GM19452 (cell line): Measurements from ENCODE around the gene CACNG1.
A peak's percentile ranks its signal among the peaks of the same experiment; 100 is the strongest.
"Not testable (repeated sequence)": the region's sequence is repeated elsewhere in the genome, so short reads cannot be mapped to it uniquely, and the experiment has no call there.

ENCODE experiments used
- ATAC-seq: cut with Tn5 transposase; IDR thresholded peaks from one replicate; pipeline ENCODE4 v1.9.1; 2021; ENCODE audit not compliant: unreplicated experiment

Gene CACNG1

DNA sequence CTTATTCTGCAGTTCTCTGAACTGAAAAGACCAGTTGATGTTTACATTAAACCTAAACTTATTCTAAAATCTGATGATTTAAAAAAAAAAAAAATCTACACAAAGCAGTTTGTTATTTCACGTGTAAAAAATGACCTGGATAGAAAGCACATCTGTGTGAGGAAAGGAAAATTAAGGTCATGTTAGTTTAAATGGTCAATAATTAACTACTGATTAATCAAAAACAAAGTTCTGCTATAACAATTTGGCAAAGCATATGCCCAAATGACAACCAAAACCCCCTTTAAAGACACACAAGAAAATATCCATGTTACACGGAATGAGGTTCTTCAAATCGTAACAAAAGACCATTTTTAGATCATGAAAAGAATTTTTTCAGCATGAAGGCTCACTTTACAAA, 30.4 kb downstream of the CACNG1 start:
- no peak for ATAC-seq

DNA sequence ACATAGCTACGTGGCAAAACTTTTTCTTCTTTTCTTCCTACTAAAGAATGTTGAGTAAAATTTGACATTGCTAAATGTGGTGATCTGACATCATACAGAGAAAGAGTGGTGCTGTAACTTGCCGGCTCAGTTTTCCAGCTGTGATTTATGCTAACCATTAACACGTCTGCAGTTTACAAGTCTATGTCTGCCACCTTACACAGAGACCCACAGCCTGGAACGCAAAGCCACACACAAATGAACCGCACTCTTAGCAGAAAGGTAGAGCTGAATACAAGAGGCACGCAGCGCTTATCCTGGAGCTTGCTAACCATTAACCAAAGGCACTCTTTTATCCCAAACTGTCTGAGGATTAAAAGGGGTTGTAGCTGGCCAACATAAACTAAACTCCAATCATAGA, 31.9 kb downstream of the CACNG1 start:
- no peak for ATAC-seq

- no peak for ATAC-seq
Observed at GRCh38 chr17:67078292-67078691, 33.9 kb downstream of the CACNG1 start.

GRCh38 chr17:67079491-67079890, 35.1 kb downstream of the CACNG1 start:
- no peak for ATAC-seq

DNA sequence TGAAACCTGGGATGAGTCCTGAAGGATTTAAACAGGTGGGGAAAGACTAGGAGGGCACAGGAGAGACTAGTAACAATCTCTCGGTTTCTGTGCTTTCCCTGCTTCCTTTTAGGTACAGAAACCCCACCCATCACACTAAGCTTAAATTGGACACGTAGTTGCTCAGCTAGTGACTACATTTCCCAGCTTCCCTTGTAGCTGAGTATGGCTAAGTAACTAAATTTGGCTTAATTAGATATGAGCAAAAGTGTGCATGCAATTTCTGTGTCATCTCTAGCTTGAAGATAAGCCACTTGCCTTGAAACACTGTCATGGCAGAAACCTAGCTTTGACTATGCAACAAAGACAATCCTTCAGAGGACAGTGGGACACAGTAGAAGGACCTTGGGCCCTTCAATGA, 36.5 kb downstream of the CACNG1 start:
- ATAC-seq = no peak

GRCh38 chr17:67082107-67082506, 37.8 kb downstream of the CACNG1 start:
- ATAC-seq = peak; percentile 82

DNA sequence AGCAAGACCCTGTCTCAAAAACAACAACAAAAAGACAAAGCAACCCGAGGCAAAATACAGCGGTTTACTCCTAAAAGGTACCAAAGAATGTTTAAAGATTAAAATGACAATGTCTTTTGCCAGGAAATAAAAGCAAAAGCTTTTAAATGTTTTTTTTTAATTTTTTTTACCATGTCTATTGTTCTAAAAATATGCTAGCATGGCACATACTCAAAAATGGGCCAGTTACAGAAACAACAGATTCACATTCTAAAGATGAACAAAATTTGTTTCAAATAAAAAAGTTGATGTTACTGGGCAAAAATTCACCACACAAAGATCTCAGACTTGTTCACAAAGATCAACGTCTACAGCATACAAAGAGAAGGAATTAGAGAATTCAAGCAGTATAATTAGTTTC, 41.1 kb downstream of the CACNG1 start:
- no peak for ATAC-seq

- ATAC-seq = no peak
Observed at GRCh38 chr17:67088639-67089038, 44.3 kb downstream of the CACNG1 start.

- ATAC-seq = no peak
Observed at GRCh38 chr17:67090341-67090740, 46.0 kb downstream of the CACNG1 start.

DNA sequence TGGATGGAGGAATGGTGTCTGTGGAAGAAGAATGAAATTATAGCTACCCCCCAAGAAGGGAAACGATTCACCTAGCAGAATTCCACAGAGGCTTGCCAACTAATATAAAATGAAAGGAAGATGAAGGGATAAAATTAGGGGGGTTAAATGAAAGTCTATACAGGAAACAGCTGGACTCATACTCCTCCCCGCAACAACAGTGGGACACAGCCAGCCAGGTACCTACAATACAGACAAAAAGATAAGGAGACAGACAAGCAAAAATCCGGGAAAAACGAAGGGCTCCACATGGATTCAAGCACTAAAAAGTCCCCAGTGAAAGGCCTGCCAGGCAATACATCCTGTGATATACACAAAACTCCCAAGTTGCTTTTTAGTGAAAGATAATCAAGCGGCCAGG, 47.9 kb downstream of the CACNG1 start:
- no peak for ATAC-seq

GRCh38 chr17:67092710-67093109, 48.4 kb downstream of the CACNG1 start:
- not testable (repeated sequence) for ATAC-seq

DNA sequence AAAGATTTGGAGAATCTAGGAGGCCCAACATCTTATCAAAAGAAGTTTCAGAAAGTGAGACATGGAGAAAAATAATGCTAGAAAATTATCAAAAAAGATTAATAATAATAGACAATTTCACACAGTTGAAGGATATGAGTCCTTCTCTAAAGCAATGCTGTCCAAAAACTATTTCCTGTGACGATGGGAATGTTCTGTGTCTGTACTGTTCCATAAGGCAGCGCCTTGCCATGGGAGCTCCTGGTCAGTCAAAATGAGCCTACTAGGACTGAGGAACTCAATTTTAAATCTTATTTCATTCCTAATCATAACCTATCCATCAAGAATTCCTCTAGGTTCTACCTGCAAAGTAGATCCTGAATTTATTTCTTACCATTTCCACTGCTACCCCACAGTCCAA, 49.0 kb downstream of the CACNG1 start:
- no peak for ATAC-seq

DNA sequence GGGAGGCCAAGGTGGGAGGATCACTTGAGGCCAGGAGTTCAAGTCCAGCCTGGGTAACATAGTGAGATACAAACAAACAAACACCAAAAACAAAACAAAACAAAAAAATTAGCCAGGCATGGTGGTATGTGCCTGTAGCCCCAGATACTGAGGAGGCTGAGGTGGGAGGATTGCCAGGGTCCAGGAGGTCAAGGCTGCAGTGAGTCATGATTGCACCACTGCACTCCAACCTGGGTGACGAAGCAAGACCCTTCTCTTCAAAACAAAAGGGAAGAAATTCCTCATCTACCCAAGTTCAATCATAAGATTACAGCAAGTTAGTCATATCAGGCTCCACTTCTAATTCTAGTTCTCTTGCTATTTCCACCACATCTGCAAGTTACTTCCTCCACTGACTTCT, 50.9 kb downstream of the CACNG1 start:
- not testable (repeated sequence) for ATAC-seq

- no peak for ATAC-seq
Observed at GRCh38 chr17:67095803-67096202, 51.4 kb downstream of the CACNG1 start.

GRCh38 chr17:67096609-67097008, 52.3 kb downstream of the CACNG1 start:
- ATAC-seq = no peak

- ATAC-seq = no peak
Observed at GRCh38 chr17:67098006-67098405, 53.7 kb downstream of the CACNG1 start.

- not testable (repeated sequence) for ATAC-seq
Observed at GRCh38 chr17:67104641-67105040, 60.3 kb downstream of the CACNG1 start.

DNA sequence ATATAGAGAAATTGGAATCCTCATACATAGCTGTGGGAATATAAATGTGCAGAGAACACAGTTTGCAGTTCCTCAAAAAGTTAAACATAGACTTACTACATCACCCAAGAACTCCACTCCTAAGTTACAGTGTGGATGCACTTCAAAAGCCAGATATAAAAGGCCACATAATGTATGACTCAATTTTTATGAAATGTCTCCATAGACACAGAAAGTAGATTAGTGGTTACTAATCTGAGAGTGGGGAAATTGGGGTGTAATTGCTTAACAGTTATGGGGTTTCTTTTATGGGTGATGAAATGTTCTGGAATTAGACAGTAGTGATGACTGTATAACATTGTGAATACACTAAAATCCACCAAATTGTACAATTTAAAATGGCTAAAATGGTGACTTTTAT, 60.9 kb downstream of the CACNG1 start:
- ATAC-seq = no peak
